ENCODE results near the gene MKRN2.
"Not testable (repeated sequence)": the region's sequence is repeated elsewhere in the genome, so short reads cannot be mapped to it uniquely, and the experiment has no call there.

Gene MKRN2

GRCh38 chr3:12590096-12590495, 33.2 kb downstream of the MKRN2 start:
- no peak for DNase-seq

- DNase-seq = no peak
Observed at GRCh38 chr3:12591456-12591855, 34.6 kb downstream of the MKRN2 start.

GRCh38 chr3:12591997-12592715, 35.3 kb downstream of the MKRN2 start:
- no peak for DNase-seq

- DNase-seq = no peak
Observed at GRCh38 chr3:12593473-12593872, 36.6 kb downstream of the MKRN2 start.

- no peak for DNase-seq
Observed at GRCh38 chr3:12598890-12599289, 42.0 kb downstream of the MKRN2 start.

GRCh38 chr3:12601072-12601471, 44.2 kb downstream of the MKRN2 start:
- DNase-seq = no peak

GRCh38 chr3:12603969-12604368, 47.1 kb downstream of the MKRN2 start:
- DNase-seq = no peak

- DNase-seq = no peak
Observed at GRCh38 chr3:12608376-12608775, 51.5 kb downstream of the MKRN2 start.

GRCh38 chr3:12611117-12611516, 54.2 kb downstream of the MKRN2 start:
- no peak for DNase-seq

- DNase-seq = no peak
Observed at GRCh38 chr3:12612514-12613226, 55.8 kb downstream of the MKRN2 start.

GRCh38 chr3:12613250-12613649, 56.4 kb downstream of the MKRN2 start:
- no peak for DNase-seq

GRCh38 chr3:12615266-12615665, 58.4 kb downstream of the MKRN2 start:
- DNase-seq = no peak

- DNase-seq = no peak
Observed at GRCh38 chr3:12618426-12618825, 61.5 kb downstream of the MKRN2 start.

- no peak for DNase-seq
Observed at GRCh38 chr3:12620305-12620704, 63.4 kb downstream of the MKRN2 start.

GRCh38 chr3:12620729-12621128, 63.8 kb downstream of the MKRN2 start:
- DNase-seq = no peak

GRCh38 chr3:12622335-12622734, 65.4 kb downstream of the MKRN2 start:
- DNase-seq = no peak

GRCh38 chr3:12624056-12624455, 67.2 kb downstream of the MKRN2 start:
- DNase-seq = no peak

GRCh38 chr3:12624964-12625363, 68.1 kb downstream of the MKRN2 start:
- DNase-seq = not testable (repeated sequence)

GRCh38 chr3:12627370-12627769, 70.5 kb downstream of the MKRN2 start:
- no peak for DNase-seq

- DNase-seq = no peak
Observed at GRCh38 chr3:12628813-12629212, 71.9 kb downstream of the MKRN2 start.

GRCh38 chr3:12629560-12629959, 72.7 kb downstream of the MKRN2 start:
- no peak for DNase-seq

GRCh38 chr3:12630292-12630691, 73.4 kb downstream of the MKRN2 start:
- DNase-seq = no peak

GRCh38 chr3:12630843-12631242, 74.0 kb downstream of the MKRN2 start:
- DNase-seq = not testable (repeated sequence)

GRCh38 chr3:12632523-12632922, 75.6 kb downstream of the MKRN2 start:
- no peak for DNase-seq

- no peak for DNase-seq
Observed at GRCh38 chr3:12633108-12633507, 76.2 kb downstream of the MKRN2 start.
